Myocyte (in vitro differentiated cells): ENCODE data around the gene TSPAN5. TPM values are rescaled to one million over a fixed set of nuclear protein-coding genes. Genes with fewer than 3 reads are reported as not detected.

Experiments
- DNase-seq: peaks from one replicate; pipeline ENCODE4 v3.0.0-alpha.2; 2012; ENCODE audit warnings: low read depth
- total RNA-seq: library from RNA; depleted of rRNA; stranded (reverse); fragments of >200 nt; gene quantifications from 2 replicates; pipeline ENCODE4 v1.2.3, GENCODE V29; 2014

Gene TSPAN5
- total RNA-seq, 1 donor from 2014 or later, result 14.1 TPM

- DNase-seq, result no peak
Observed at GRCh38 chr4:98519268-98519977, 139.0 kb downstream of the TSPAN5 start.

GRCh38 chr4:98518559-98519267 lies 139.7 kb downstream of the TSPAN5 start:
- DNase-seq, result no peak

GRCh38 chr4:98517218-98518021 lies 141.0 kb downstream of the TSPAN5 start:
- no peak for DNase-seq

- DNase-seq, result peak; percentile 92
Observed at GRCh38 chr4:98516441-98517217, 141.8 kb downstream of the TSPAN5 start.

- DNase-seq, result peak; percentile 68
Observed at GRCh38 chr4:98516042-98516440, 142.4 kb downstream of the TSPAN5 start.

GRCh38 chr4:98515470-98515809 lies 143.0 kb downstream of the TSPAN5 start:
- DNase-seq, result no peak

GRCh38 chr4:98514741-98515469 lies 143.5 kb downstream of the TSPAN5 start:
- DNase-seq, result no peak

GRCh38 chr4:98512918-98513317 lies 145.5 kb downstream of the TSPAN5 start:
- no peak for DNase-seq

GRCh38 chr4:98510757-98511517 lies 147.5 kb downstream of the TSPAN5 start:
- DNase-seq, result peak; percentile 40

- DNase-seq, result no peak
Observed at GRCh38 chr4:98510340-98510739, 148.1 kb downstream of the TSPAN5 start.

- DNase-seq, result no peak
Observed at GRCh38 chr4:98509721-98510120, 148.7 kb downstream of the TSPAN5 start.

GRCh38 chr4:98508829-98509598 lies 149.4 kb downstream of the TSPAN5 start:
- no peak for DNase-seq

GRCh38 chr4:98508248-98508647 lies 150.2 kb downstream of the TSPAN5 start:
- no peak for DNase-seq

- DNase-seq, result no peak
Observed at GRCh38 chr4:98507299-98507698, 151.1 kb downstream of the TSPAN5 start.

- DNase-seq, result no peak
Observed at GRCh38 chr4:98506462-98507132, 151.8 kb downstream of the TSPAN5 start.

- DNase-seq, result peak; percentile 37
Observed at GRCh38 chr4:98505992-98506391, 152.4 kb downstream of the TSPAN5 start.

- no peak for DNase-seq
Observed at GRCh38 chr4:98504091-98504490, 154.3 kb downstream of the TSPAN5 start.

- no peak for DNase-seq
Observed at GRCh38 chr4:98503676-98504075, 154.7 kb downstream of the TSPAN5 start.

- DNase-seq, result no peak
Observed at GRCh38 chr4:98502624-98503023, 155.8 kb downstream of the TSPAN5 start.
